DND-41 (cell line): ENCODE data around the gene CFAP92.

Experiments used
- EZH2 ChIP-seq: IDR thresholded peaks from 3 replicates; pipeline ENCODE4 v1.6.1; 2012; ENCODE audit warnings: borderline replicate concordance, low read depth, mild to moderate bottlenecking, moderate library complexity, low read length, inconsistent platforms; ENCODE audit not compliant: severe bottlenecking
- TF ChIP-seq, protein P1 (sequence below): IDR thresholded peaks from 2 replicates; pipeline ENCODE4 v1.5.1; 2012; ENCODE audit warnings: borderline replicate concordance, low read length, moderate library complexity, mild to moderate bottlenecking; ENCODE audit not compliant: poor library complexity, severe bottlenecking; ENCODE audit errors: extremely low read depth

DNA sequence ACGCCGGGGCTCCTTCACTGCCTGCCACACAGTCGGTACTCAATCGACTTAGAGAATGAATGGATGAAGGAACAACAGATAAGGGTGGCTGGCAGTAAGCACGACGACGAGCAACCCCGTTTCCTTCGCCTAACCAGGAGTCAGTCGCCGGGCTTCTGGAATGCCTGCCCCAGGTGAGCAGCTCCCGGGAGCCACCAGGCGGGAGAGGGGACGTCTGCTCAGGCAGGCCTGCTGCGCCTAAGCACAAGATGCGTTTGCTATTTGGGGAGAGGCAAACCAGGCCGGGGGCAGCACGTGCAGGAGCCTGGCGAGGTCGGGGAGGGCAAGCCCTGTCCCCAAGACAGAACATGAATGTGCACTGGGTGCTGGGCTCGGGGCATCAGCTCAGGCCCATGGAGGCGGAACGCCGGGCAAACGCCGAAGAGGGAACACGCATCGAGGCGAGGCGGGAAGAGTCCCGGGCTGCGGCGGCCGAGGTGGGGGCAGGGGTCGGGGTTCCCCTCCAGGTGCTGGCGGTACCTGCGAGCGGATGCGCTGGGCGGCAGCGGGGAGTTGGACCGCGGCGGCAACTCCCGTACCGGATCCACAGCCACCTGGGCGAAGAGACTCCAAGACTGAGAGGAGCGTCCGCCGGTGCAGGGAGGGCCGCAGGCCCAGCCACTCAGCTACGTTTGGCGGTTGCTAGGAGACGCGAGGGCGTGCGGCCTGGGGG, at the start of gene CFAP92:
- TF ChIP-seq, protein P1, sequence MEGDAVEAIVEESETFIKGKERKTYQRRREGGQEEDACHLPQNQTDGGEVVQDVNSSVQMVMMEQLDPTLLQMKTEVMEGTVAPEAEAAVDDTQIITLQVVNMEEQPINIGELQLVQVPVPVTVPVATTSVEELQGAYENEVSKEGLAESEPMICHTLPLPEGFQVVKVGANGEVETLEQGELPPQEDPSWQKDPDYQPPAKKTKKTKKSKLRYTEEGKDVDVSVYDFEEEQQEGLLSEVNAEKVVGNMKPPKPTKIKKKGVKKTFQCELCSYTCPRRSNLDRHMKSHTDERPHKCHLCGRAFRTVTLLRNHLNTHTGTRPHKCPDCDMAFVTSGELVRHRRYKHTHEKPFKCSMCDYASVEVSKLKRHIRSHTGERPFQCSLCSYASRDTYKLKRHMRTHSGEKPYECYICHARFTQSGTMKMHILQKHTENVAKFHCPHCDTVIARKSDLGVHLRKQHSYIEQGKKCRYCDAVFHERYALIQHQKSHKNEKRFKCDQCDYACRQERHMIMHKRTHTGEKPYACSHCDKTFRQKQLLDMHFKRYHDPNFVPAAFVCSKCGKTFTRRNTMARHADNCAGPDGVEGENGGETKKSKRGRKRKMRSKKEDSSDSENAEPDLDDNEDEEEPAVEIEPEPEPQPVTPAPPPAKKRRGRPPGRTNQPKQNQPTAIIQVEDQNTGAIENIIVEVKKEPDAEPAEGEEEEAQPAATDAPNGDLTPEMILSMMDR = no peak
- TF ChIP-seq EZH2 = no peak
